AG04449 (cell line): ENCODE measurements around the gene ZNF383.
A peak's percentile ranks its signal among the peaks of the same experiment; 100 is the strongest.
"Not testable (repeated sequence)": the region's sequence is repeated elsewhere in the genome, so short reads cannot be mapped to it uniquely, and the experiment has no call there.

Experiments used
- CTCF ChIA-PET: fragments of 350-600 bp; formaldehyde crosslinking; extraction: SDS; loops from one replicate; lab custom pipeline; 2021; ENCODE audit warnings: antibody characterized with exemption; lab: Yijun Ruan, JAX
- POLR2A ChIA-PET: fragments of 400-600, 350-600 bp; formaldehyde crosslinking; extraction: SDS; loops from one replicate; lab custom pipeline; 2020; ENCODE audit warnings: antibody characterized with exemption, inconsistent platforms; lab: Yijun Ruan, JAX
- DNase-seq: peaks from one replicate; pipeline ENCODE4 v3.0.0-alpha.2; 2010; ENCODE audit warnings: low read depth, low spot score
- H3K4me3 ChIP-seq: 2 replicates; pipeline ENCODE4 v1.5.1; 2011; ENCODE audit warnings: low read depth, mild to moderate bottlenecking, control low read depth, low read length
- CTCF ChIP-seq: IDR thresholded peaks from one replicate; pipeline ENCODE4 v1.5.1; 2011; ENCODE audit warnings: mild to moderate bottlenecking, moderate library complexity, low read length, control low read depth, inconsistent platforms; ENCODE audit not compliant: insufficient read depth; ENCODE audit errors: missing control alignments

The ZNF383 gene

DNA sequence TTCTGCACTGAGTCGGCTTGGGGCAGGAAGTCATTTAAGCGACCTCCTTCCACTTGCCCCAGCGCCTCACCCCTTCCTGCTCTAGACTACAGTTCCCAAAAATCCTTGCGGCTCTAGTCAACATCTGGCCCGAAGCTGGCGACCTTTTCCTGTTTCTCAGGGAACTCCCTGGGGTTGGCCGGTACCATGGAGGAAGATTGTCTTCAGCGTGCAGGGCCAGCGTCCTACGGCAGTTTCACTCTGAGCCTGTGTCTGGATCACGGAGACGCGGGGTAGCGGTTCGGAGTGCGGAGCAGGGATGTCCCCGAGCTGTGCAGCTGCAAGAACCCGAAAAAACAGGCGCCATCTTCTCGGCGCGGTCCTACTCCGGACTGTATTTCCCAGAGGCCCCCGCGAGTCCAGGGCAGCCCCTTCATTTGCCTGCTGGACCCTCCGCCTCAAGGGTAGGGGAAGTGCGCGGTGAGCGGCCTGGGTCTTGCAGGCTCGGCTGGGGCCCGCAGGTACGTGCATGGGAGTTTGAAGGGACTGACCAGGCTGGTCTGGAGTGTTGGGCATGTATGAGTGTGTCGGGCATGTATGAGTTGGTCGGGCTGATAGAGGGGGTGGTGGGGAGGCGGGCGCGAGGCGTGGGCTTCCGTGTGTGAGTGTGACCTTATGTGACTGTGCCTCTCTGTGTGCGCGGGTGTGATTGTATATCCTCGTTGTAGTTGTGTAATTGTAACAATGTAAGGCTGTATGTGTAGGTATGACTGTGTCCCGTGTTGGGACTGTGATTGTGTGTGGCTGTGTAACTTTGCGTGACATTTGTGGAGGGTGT, at the start of gene ZNF383:
Gene ZNF383, plus strand, starts transcription at position 440 of the 817 bp plus-strand sequence. CDS start 12,240 bp downstream, outside the sequence.
- ChIA-PET POLR2A (interaction anchor here (0.7 to 1.2 kb wide), 3 partner anchors 34 to 474 kb away, joined by 3 read pairs; partner anchors contain the start of gene ZNF585A), CTCF (no interaction called here)
- peak within 1 kb of the TSS; percentile 95 for H3K4me3 ChIP-seq
- peak; percentile 29 for DNase-seq
- no peak for TF ChIP-seq CTCF

DNA sequence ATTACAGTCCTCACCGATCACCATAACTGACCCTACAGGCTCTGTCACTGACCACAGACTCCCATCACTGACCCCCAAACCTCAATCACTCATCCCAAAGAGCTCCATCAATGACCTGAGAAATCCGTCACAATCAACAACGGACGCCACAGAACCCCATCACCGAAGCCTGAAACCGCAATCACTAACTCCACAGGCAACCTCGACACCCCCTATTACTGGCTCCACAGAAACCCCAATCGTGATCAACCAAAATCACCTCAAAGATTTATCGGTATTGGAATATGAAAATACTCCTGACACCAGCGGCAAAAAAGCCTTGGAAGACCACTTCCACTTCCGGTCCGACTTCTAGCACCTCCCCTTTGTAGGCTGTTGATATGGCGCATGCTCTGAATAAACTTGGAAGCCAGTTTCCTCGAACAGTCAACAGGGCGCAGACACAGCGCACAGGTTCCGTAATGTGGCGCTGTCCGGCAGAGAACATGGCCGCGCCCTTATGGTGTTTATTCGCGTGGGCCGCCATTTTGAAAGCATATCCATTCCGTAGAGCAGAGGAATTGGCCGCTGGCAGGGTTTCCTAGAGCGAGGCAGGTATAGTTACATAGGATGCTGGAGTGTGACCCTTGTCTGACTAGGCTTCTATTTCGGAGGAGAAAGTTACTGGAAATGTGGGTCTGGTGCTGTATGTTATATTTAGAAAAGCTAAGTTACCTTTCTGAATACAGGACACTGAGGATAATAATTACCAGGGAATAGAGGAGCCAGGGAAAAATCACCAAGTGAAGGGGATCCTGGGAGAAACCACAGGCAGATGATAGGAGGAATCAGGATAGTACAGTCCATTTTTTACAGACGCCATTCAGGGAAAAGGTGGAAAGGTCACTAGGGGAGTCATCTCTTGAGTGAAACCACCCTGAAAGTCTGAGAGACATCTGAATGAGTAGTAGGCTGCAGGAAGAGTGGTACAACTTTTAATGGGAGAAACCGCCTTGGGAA, 45.3 kb upstream of the ZNF383 start, which contains the start of gene ZNF585A:
Gene ZNF585A, minus strand, starts transcription at position 328 of the 999 bp plus-strand sequence. CDS start 2,785 bp downstream, outside the sequence.
- ChIA-PET CTCF (interaction anchor here (0.6 kb wide), 1 partner anchor 22 kb away, joined by 3 read pairs; no protein-coding TSS in a partner anchor), POLR2A (interaction anchor here (0.7 to 0.9 kb wide), 2 partner anchors 45 to 162 kb away, joined by 3 read pairs; a partner anchor contains a TSS)
- TF ChIP-seq CTCF: peak; percentile 17
- DNase-seq: peak; percentile 85
- peak within 1 kb of the TSS; percentile 80 for H3K4me3 ChIP-seq

DNA sequence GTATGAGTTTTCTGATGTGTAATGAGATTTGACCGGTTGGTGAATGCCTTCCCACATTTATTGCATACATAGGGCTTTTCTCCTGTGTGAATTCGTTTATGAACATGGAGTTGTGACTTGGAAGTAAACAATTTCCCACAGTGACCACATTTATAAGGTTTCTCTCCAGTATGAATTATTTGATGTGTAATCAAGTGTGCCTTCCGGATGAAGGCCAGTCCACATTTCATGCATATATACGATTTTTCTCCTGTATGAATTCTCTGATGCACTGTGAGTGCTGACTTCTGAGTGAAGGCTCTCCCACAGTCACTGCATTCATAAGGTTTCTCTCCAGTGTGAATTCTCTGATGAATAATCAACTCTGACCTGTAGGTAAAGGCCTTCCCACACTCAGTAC, 31.9 kb upstream of the ZNF383 start:
- POLR2A ChIA-PET, H3K4me3 ChIP-seq: not testable (repeated sequence)

DNA sequence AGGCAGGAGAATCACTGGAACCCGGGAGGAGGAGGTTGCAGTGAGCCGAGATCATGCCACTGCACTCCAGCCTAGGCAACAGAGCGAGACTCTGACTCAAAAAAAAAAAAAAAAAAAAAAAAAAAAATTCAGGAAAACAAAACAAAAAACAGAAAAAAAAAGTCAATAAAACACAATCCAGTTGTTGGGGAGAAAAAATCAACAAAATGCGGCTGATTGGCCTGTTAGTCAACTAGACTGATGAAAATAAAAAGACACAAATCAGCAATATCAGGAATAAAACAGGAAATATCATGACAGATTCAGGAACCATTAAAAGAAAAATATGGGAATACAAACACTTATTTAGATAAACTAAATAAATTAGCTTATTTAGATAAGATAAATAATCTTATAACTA, 22.8 kb upstream of the ZNF383 start:
- POLR2A ChIA-PET, DNase-seq, H3K4me3 ChIP-seq: not testable (repeated sequence)
- CTCF ChIA-PET: interaction anchor here (1.3 kb wide), 1 partner anchor 22 kb away, joined by 3 read pairs; no protein-coding TSS in a partner anchor

More for the DNA sequence above, 31.9 kb upstream of the ZNF383 start:
- DNase-seq, CTCF ChIA-PET: not testable (repeated sequence)

GRCh38 chr19:37197115-37197514, 20.9 kb upstream of the ZNF383 start:
- CTCF ChIA-PET, POLR2A ChIA-PET, H3K4me3 ChIP-seq, DNase-seq: not testable (repeated sequence)

- no peak overlapping the region for H3K4me3 ChIP-seq
- no peak for DNase-seq
- ChIA-PET CTCF (no interaction called here), POLR2A (no interaction called here)
- TF ChIP-seq CTCF: no peak
Observed at GRCh38 chr19:37197768-37198167, 20.2 kb upstream of the ZNF383 start.

- TF ChIP-seq CTCF: no peak
- no peak for DNase-seq
- peak overlapping the region; percentile 95 for H3K4me3 ChIP-seq
- POLR2A ChIA-PET: interaction anchor here (0.7 to 1.2 kb wide), 3 partner anchors 34 to 475 kb away, joined by 3 read pairs; partner anchors contain the start of gene ZNF585A
- CTCF ChIA-PET: no interaction called here
Observed at GRCh38 chr19:37217480-37217774, 587 bp upstream of the ZNF383 start.
